HCT116 (cell line): ENCODE results near the gene TMSB10. TPM values are rescaled to one million over a fixed set of nuclear protein-coding genes. Genes with fewer than 3 reads are reported as not detected.

Experiments used
- ATAC-seq: fragments of 200-7000 bp; cut with Tn5 transposase; 2 replicates; pipeline ENCODE4 v1.9.1; 2020; ENCODE audit warnings: mild to moderate bottlenecking, moderate library complexity
- BruUV-seq: library from RNA; stranded (reverse); fragments of 400-500 nt; replicated peaks from 2 replicates; lab custom pipeline; 2021; lab: Mats Ljungman, UMichigan
- CTCF ChIA-PET: fragments of 300-600 bp; sonication (Branson Sonifier 250); formaldehyde crosslinking; loops from one replicate; lab custom pipeline; 2021; ENCODE audit warnings: antibody characterized with exemption; lab: Charles Lee
- POLR2A ChIA-PET: fragments of 300-600, 350-600 bp; sonication (Branson Sonifier 250); formaldehyde crosslinking; loops from one replicate; lab custom pipeline; 2021; ENCODE audit warnings: antibody characterized with exemption; lab: Charles Lee
- RAD21 ChIA-PET, 2 experiments: fragments of 300-600 bp; sonication (Branson Sonifier 250); formaldehyde crosslinking; loops; one replicate each; lab custom pipeline; 2023; ENCODE audit warnings: low total read pairs in 2 of 2; ENCODE audit not compliant: uncharacterized antibody in 2 of 2, unreplicated experiment in 2 of 2, low non-redundant PET in 1 of 2; lab: Charles Lee
- DNase-seq: peaks from one replicate; pipeline ENCODE4 v3.0.0-alpha.2; 2010; ENCODE audit warnings: low read depth, low spot score
- H2AFZ ChIP-seq: fragments of 200-600 bp; shearing (Covaris generic), sonication (generic); 2 replicates; pipeline ENCODE4 v1.6.1; 2017; ENCODE audit warnings: low read depth, mixed run types, mixed read lengths, antibody characterized with exemption, low read length; ENCODE audit not compliant: poor library complexity, severe bottlenecking
- H3K27ac ChIP-seq: 2 replicates; pipeline ENCODE4 v1.5.1; 2012; ENCODE audit warnings: low read depth, low read length
- H3K27me3 ChIP-seq: fragments of 200-600 bp; sonication (generic); 2 replicates; pipeline ENCODE4 v1.6.1; 2016; ENCODE audit warnings: mixed run types, low read length, mixed read lengths; ENCODE audit not compliant: insufficient read depth
- H3K36me3 ChIP-seq, 2 experiments: fragments of 200-500 bp in 1 of 2; fragments of 200-600 bp in 1 of 2; sonication (Bioruptor generic) in 1 of 2; sonication (generic) in 1 of 2; 2 replicates each; pipeline versions ENCODE4 v1.5.1 to v1.6.1; 2014 to 2016; ENCODE audit warnings: low read length in 2 of 2, inconsistent platforms in 1 of 2, mixed read lengths in 1 of 2, mixed run types in 1 of 2; ENCODE audit not compliant: insufficient read depth in 2 of 2, control insufficient read depth in 1 of 2
- H3K4me1 ChIP-seq, 2 experiments: fragments of 200-600 bp in 1 of 2; sonication (generic) in 1 of 2; 2 replicates each; pipeline versions ENCODE4 v1.5.1 to v1.6.1; 2012 to 2017; ENCODE audit warnings: low read length in 2 of 2, inconsistent platforms in 1 of 2, mild to moderate bottlenecking in 1 of 2, mixed read lengths in 1 of 2, mixed run types in 1 of 2, moderate library complexity in 1 of 2; ENCODE audit not compliant: insufficient read depth in 2 of 2, control insufficient read depth in 1 of 2
- H3K4me2 ChIP-seq: fragments of 200-600 bp; sonication (generic); 2 replicates; pipeline ENCODE4 v1.6.1; 2017; ENCODE audit warnings: mixed run types, low read length, mixed read lengths
- H3K4me3 ChIP-seq, 2 experiments: fragments of 200-600 bp in 1 of 2; sonication (generic) in 1 of 2; replicated peaks in 1 of 2; 2 replicates each; pipeline ENCODE4 v1.5.1; 2011 to 2016; ENCODE audit warnings: low read length in 2 of 2, control low read depth in 1 of 2, low read depth in 1 of 2, mild to moderate bottlenecking in 1 of 2, mixed read lengths in 1 of 2, mixed run types in 1 of 2
- H3K79me2 ChIP-seq: fragments of 200-600 bp; sonication (generic); 2 replicates; pipeline ENCODE4 v1.6.1; 2017; ENCODE audit warnings: mild to moderate bottlenecking, mixed run types, low read length, moderate library complexity, mixed read lengths; ENCODE audit not compliant: insufficient read depth
- H3K9ac ChIP-seq: fragments of 200-600 bp; sonication (generic); 2 replicates; pipeline ENCODE4 v1.6.1; 2016; ENCODE audit warnings: low read length, mixed read lengths
- H3K9me2 ChIP-seq: fragments of 200-600 bp; sonication (generic), shearing (Covaris generic); 2 replicates; pipeline ENCODE4 v1.6.1; 2017; ENCODE audit warnings: mixed run types, mild to moderate bottlenecking, moderate library complexity; ENCODE audit not compliant: insufficient read depth
- H3K9me3 ChIP-seq, 2 experiments: fragments of 200-500 bp in 1 of 2; fragments of 200-600 bp in 1 of 2; sonication (Bioruptor generic) in 1 of 2; sonication (generic) in 1 of 2; 2 replicates each; pipeline ENCODE4 v1.6.1; 2014 to 2017; ENCODE audit warnings: low read length in 2 of 2, mixed read lengths in 2 of 2, inconsistent platforms in 1 of 2, low read depth in 1 of 2, mild to moderate bottlenecking in 1 of 2, mixed run types in 1 of 2, moderate library complexity in 1 of 2; ENCODE audit not compliant: control insufficient read depth in 1 of 2, insufficient read depth in 1 of 2
- H4K20me1 ChIP-seq: fragments of 200-600 bp; sonication (generic), shearing (Covaris generic); 2 replicates; pipeline ENCODE4 v1.6.1; 2017; ENCODE audit warnings: mixed run types, mild to moderate bottlenecking, moderate library complexity; ENCODE audit not compliant: insufficient read depth
- ATF3 ChIP-seq: IDR thresholded peaks from 2 replicates; pipeline ENCODE4 v1.6.1; 2012
- CEBPB ChIP-seq: IDR thresholded peaks from 2 replicates; pipeline ENCODE4 v1.6.1; 2012; ENCODE audit warnings: low read depth
- CTCF ChIP-seq, 3 experiments: fragments of 200-600 bp in 1 of 3; sonication (generic) in 1 of 3; IDR thresholded peaks in 2 of 3; conservative IDR thresholded peaks in 1 of 3; 2 replicates each; pipeline ENCODE4 v1.5.1; 2012 to 2017; ENCODE audit warnings: low read depth in 2 of 3, low read length in 2 of 3, antibody characterized with exemption in 1 of 3, borderline replicate concordance in 1 of 3, control low read depth in 1 of 3, mild to moderate bottlenecking in 1 of 3, mixed read lengths in 1 of 3, mixed run types in 1 of 3, moderate library complexity in 1 of 3; ENCODE audit not compliant: insufficient read depth in 1 of 3
- ELF1 ChIP-seq: IDR thresholded peaks from 2 replicates; pipeline ENCODE4 v1.6.1; 2012; ENCODE audit warnings: low read depth, borderline replicate concordance
- FOSL1 ChIP-seq: IDR thresholded peaks from 2 replicates; pipeline ENCODE4 v1.6.1; 2012; ENCODE audit warnings: low read depth
- MAX ChIP-seq: IDR thresholded peaks from 2 replicates; pipeline ENCODE4 v1.6.1; 2012
- RAD21 ChIP-seq: IDR thresholded peaks from 2 replicates; pipeline ENCODE4 v1.6.1; 2012; ENCODE audit warnings: low read depth, mild to moderate bottlenecking
- REST ChIP-seq: IDR thresholded peaks from 2 replicates; pipeline ENCODE4 v1.6.1; 2012; ENCODE audit warnings: low read depth
- ZBTB33 ChIP-seq: IDR thresholded peaks from 2 replicates; pipeline ENCODE4 v1.6.1; 2011; ENCODE audit warnings: mild to moderate bottlenecking, low read length, moderate library complexity; ENCODE audit not compliant: insufficient replicate concordance; ENCODE audit errors: extremely low read depth
- ZFX ChIP-seq: fragments of 450-650 bp; IDR thresholded peaks from 2 replicates; pipeline ENCODE4 v1.6.1; 2017
- ZNF274 ChIP-seq: fragments of 200-500 bp; sonication (Bioruptor generic); IDR thresholded peaks from 2 replicates; pipeline ENCODE4 v1.6.1; 2014; ENCODE audit warnings: mild to moderate bottlenecking, low read depth, low read length, inconsistent platforms
- intact Hi-C: fragments of 100-400 bp; cut with micrococcal nuclease; formaldehyde crosslinking; loops from 2 replicates; pipeline ENCODE4 v1.10.0; 2022
- total RNA-seq: library from RNA; stranded (reverse); gene quantifications from one replicate; pipeline ENCODE4 v1.2.1, GENCODE V29; 2021; ENCODE audit not compliant: unreplicated experiment

The TMSB10 gene
- total RNA-seq, 1 experiment from 2014 or later: 2,677 TPM

- DNase-seq (no peak), ATAC-seq (no peak)
- Histone ChIP-seq H4K20me1 (no peaks in the 10 kb centered on the region), H3K4me1 (peaks cover 0 to 29% of the 10 kb centered on the region in 2 experiments; a peak in 2 of 4 replicates), H3K4me2 (no peak overlapping the region; the same call in 1 of the 2 replicates), H2AFZ (peak overlapping the region; percentile 67), H3K27ac (no peak overlapping the region), H3K36me3 (no peaks in the 10 kb centered on the region), H3K27me3 (no peaks in the 10 kb centered on the region), H3K9me2 (no peaks in the 10 kb centered on the region), H3K79me2 (no peaks in the 10 kb centered on the region), H3K4me3 (no peak overlapping the region), H3K9ac (no peak overlapping the region), H3K9me3 (no peaks in the 10 kb centered on the region)
- POLR2A ChIA-PET: interaction anchor here (0.7 to 0.9 kb wide), 2 partner anchors 9 to 61 kb away, joined by 3 read pairs; no protein-coding TSS in a partner anchor
- RAD21 ChIA-PET: no interaction called here
- TF ChIP-seq REST (no peak), ATF3 (no peak), ZBTB33 (no peak), CTCF (IDR thresholded peaks at IDR 0.05 in 2 of 3, conservative IDR thresholded peaks at IDR 0.05 in 1 of 3; ENCODE audit: borderline replicate concordance in 1 of 3, insufficient read depth in 1 of 3, low read depth in 2 of 3, low read length in 2 of 3) (no peak), MAX (no peak), ELF1 (no peak), FOSL1 (no peak), ZFX (no peak), ZNF274 (no peak), CEBPB (no peak), RAD21 (no peak)
- BruUV-seq: no TSS peak
- CTCF ChIA-PET: no interaction called here
- intact Hi-C loops: no loop called here
Observed at GRCh38 chr2:84897773-84898172, 7.7 kb upstream of the TMSB10 start.
